HCT116 (cell line): Measurements from ENCODE around the gene WDR37. TPM values are rescaled to one million over a fixed set of nuclear protein-coding genes. Genes with fewer than 3 reads are reported as not detected.

Experiments
- ATAC-seq: fragments of 200-7000 bp; cut with Tn5 transposase; 2 replicates; pipeline ENCODE4 v1.9.1; 2020; ENCODE audit warnings: mild to moderate bottlenecking, moderate library complexity
- BruUV-seq: library from RNA; stranded (reverse); fragments of 400-500 nt; replicated peaks from 2 replicates; lab custom pipeline; 2021; lab: Mats Ljungman, UMichigan
- CTCF ChIA-PET: fragments of 300-600 bp; sonication (Branson Sonifier 250); formaldehyde crosslinking; loops from one replicate; lab custom pipeline; 2021; ENCODE audit warnings: antibody characterized with exemption; lab: Charles Lee
- POLR2A ChIA-PET: fragments of 300-600, 350-600 bp; sonication (Branson Sonifier 250); formaldehyde crosslinking; loops from one replicate; lab custom pipeline; 2021; ENCODE audit warnings: antibody characterized with exemption; lab: Charles Lee
- RAD21 ChIA-PET, 2 experiments: fragments of 300-600 bp; sonication (Branson Sonifier 250); formaldehyde crosslinking; loops; one replicate each; lab custom pipeline; 2023; ENCODE audit warnings: low total read pairs in 2 of 2; ENCODE audit not compliant: uncharacterized antibody in 2 of 2, unreplicated experiment in 2 of 2, low non-redundant PET in 1 of 2; lab: Charles Lee
- DNase-seq: peaks from one replicate; pipeline ENCODE4 v3.0.0-alpha.2; 2010; ENCODE audit warnings: low read depth, low spot score
- H2AFZ ChIP-seq: fragments of 200-600 bp; shearing (Covaris generic), sonication (generic); 2 replicates; pipeline ENCODE4 v1.6.1; 2017; ENCODE audit warnings: low read depth, mixed run types, mixed read lengths, antibody characterized with exemption, low read length; ENCODE audit not compliant: poor library complexity, severe bottlenecking
- H3K27ac ChIP-seq: 2 replicates; pipeline ENCODE4 v1.5.1; 2012; ENCODE audit warnings: low read depth, low read length
- H3K27me3 ChIP-seq: fragments of 200-600 bp; sonication (generic); 2 replicates; pipeline ENCODE4 v1.6.1; 2016; ENCODE audit warnings: mixed run types, low read length, mixed read lengths; ENCODE audit not compliant: insufficient read depth
- H3K36me3 ChIP-seq, 2 experiments: fragments of 200-500 bp in 1 of 2; fragments of 200-600 bp in 1 of 2; sonication (Bioruptor generic) in 1 of 2; sonication (generic) in 1 of 2; 2 replicates each; pipeline versions ENCODE4 v1.5.1 to v1.6.1; 2014 to 2016; ENCODE audit warnings: low read length in 2 of 2, inconsistent platforms in 1 of 2, mixed read lengths in 1 of 2, mixed run types in 1 of 2; ENCODE audit not compliant: insufficient read depth in 2 of 2, control insufficient read depth in 1 of 2
- H3K4me1 ChIP-seq, 2 experiments: fragments of 200-600 bp in 1 of 2; sonication (generic) in 1 of 2; 2 replicates each; pipeline versions ENCODE4 v1.5.1 to v1.6.1; 2012 to 2017; ENCODE audit warnings: low read length in 2 of 2, inconsistent platforms in 1 of 2, mild to moderate bottlenecking in 1 of 2, mixed read lengths in 1 of 2, mixed run types in 1 of 2, moderate library complexity in 1 of 2; ENCODE audit not compliant: insufficient read depth in 2 of 2, control insufficient read depth in 1 of 2
- H3K4me2 ChIP-seq: fragments of 200-600 bp; sonication (generic); 2 replicates; pipeline ENCODE4 v1.6.1; 2017; ENCODE audit warnings: mixed run types, low read length, mixed read lengths
- H3K4me3 ChIP-seq, 2 experiments: fragments of 200-600 bp in 1 of 2; sonication (generic) in 1 of 2; replicated peaks in 1 of 2; 2 replicates each; pipeline ENCODE4 v1.5.1; 2011 to 2016; ENCODE audit warnings: low read length in 2 of 2, control low read depth in 1 of 2, low read depth in 1 of 2, mild to moderate bottlenecking in 1 of 2, mixed read lengths in 1 of 2, mixed run types in 1 of 2
- H3K79me2 ChIP-seq: fragments of 200-600 bp; sonication (generic); 2 replicates; pipeline ENCODE4 v1.6.1; 2017; ENCODE audit warnings: mild to moderate bottlenecking, mixed run types, low read length, moderate library complexity, mixed read lengths; ENCODE audit not compliant: insufficient read depth
- H3K9ac ChIP-seq: fragments of 200-600 bp; sonication (generic); 2 replicates; pipeline ENCODE4 v1.6.1; 2016; ENCODE audit warnings: low read length, mixed read lengths
- H3K9me2 ChIP-seq: fragments of 200-600 bp; sonication (generic), shearing (Covaris generic); 2 replicates; pipeline ENCODE4 v1.6.1; 2017; ENCODE audit warnings: mixed run types, mild to moderate bottlenecking, moderate library complexity; ENCODE audit not compliant: insufficient read depth
- H3K9me3 ChIP-seq, 2 experiments: fragments of 200-500 bp in 1 of 2; fragments of 200-600 bp in 1 of 2; sonication (Bioruptor generic) in 1 of 2; sonication (generic) in 1 of 2; 2 replicates each; pipeline ENCODE4 v1.6.1; 2014 to 2017; ENCODE audit warnings: low read length in 2 of 2, mixed read lengths in 2 of 2, inconsistent platforms in 1 of 2, low read depth in 1 of 2, mild to moderate bottlenecking in 1 of 2, mixed run types in 1 of 2, moderate library complexity in 1 of 2; ENCODE audit not compliant: control insufficient read depth in 1 of 2, insufficient read depth in 1 of 2
- H4K20me1 ChIP-seq: fragments of 200-600 bp; sonication (generic), shearing (Covaris generic); 2 replicates; pipeline ENCODE4 v1.6.1; 2017; ENCODE audit warnings: mixed run types, mild to moderate bottlenecking, moderate library complexity; ENCODE audit not compliant: insufficient read depth
- ATF3 ChIP-seq: IDR thresholded peaks from 2 replicates; pipeline ENCODE4 v1.6.1; 2012
- CBX3 ChIP-seq: IDR thresholded peaks from 2 replicates; pipeline ENCODE4 v1.6.1; 2012; ENCODE audit warnings: low read depth
- CEBPB ChIP-seq: IDR thresholded peaks from 2 replicates; pipeline ENCODE4 v1.6.1; 2012; ENCODE audit warnings: low read depth
- CTCF ChIP-seq, 3 experiments: fragments of 200-600 bp in 1 of 3; sonication (generic) in 1 of 3; IDR thresholded peaks in 2 of 3; conservative IDR thresholded peaks in 1 of 3; 2 replicates each; pipeline ENCODE4 v1.5.1; 2012 to 2017; ENCODE audit warnings: low read depth in 2 of 3, low read length in 2 of 3, antibody characterized with exemption in 1 of 3, borderline replicate concordance in 1 of 3, control low read depth in 1 of 3, mild to moderate bottlenecking in 1 of 3, mixed read lengths in 1 of 3, mixed run types in 1 of 3, moderate library complexity in 1 of 3; ENCODE audit not compliant: insufficient read depth in 1 of 3
- EGR1 ChIP-seq: IDR thresholded peaks from 2 replicates; pipeline ENCODE4 v1.6.1; 2012; ENCODE audit warnings: low read depth
- EZH2 ChIP-seq: fragments of 200-600 bp; sonication (generic); IDR thresholded peaks from 2 replicates; pipeline ENCODE4 v1.6.1; 2017; ENCODE audit warnings: antibody characterized with exemption, mixed run types
- FOSL1 ChIP-seq: IDR thresholded peaks from 2 replicates; pipeline ENCODE4 v1.6.1; 2012; ENCODE audit warnings: low read depth
- POLR2A ChIP-seq: IDR thresholded peaks from 2 replicates; pipeline ENCODE4 v1.7.0; 2011; ENCODE audit warnings: borderline replicate concordance; ENCODE audit not compliant: insufficient read depth, insufficient read length; ENCODE audit errors: extremely low read depth
- POLR2AphosphoS5 ChIP-seq: IDR thresholded peaks from 2 replicates; pipeline ENCODE4 v1.6.1; 2011; ENCODE audit warnings: mild to moderate bottlenecking, low read depth, low read length, moderate library complexity
- TCF7L2 ChIP-seq: IDR thresholded peaks from 2 replicates; pipeline ENCODE4 v1.7.0; 2011; ENCODE audit warnings: borderline replicate concordance, inconsistent platforms; ENCODE audit not compliant: insufficient read depth, insufficient read length; ENCODE audit errors: extremely low read depth
- ZBTB33 ChIP-seq: IDR thresholded peaks from 2 replicates; pipeline ENCODE4 v1.6.1; 2011; ENCODE audit warnings: mild to moderate bottlenecking, low read length, moderate library complexity; ENCODE audit not compliant: insufficient replicate concordance; ENCODE audit errors: extremely low read depth
- ZNF274 ChIP-seq: fragments of 200-500 bp; sonication (Bioruptor generic); IDR thresholded peaks from 2 replicates; pipeline ENCODE4 v1.6.1; 2014; ENCODE audit warnings: mild to moderate bottlenecking, low read depth, low read length, inconsistent platforms
- intact Hi-C: fragments of 100-400 bp; cut with micrococcal nuclease; formaldehyde crosslinking; loops from 2 replicates; pipeline ENCODE4 v1.10.0; 2022
- total RNA-seq: library from RNA; stranded (reverse); gene quantifications from one replicate; pipeline ENCODE4 v1.2.1, GENCODE V29; 2021; ENCODE audit not compliant: unreplicated experiment

Gene WDR37
- total RNA-seq, 1 experiment from 2014 or later: 9.1 TPM

GRCh38 chr10:1102416-1102815, 46.2 kb downstream of the WDR37 start:
- RAD21 ChIA-PET: no interaction called here
- TF ChIP-seq TCF7L2 (no peak), EGR1 (no peak), CBX3 (no peak), ATF3 (no peak), CEBPB (no peak), POLR2A (no peak), CTCF (IDR thresholded peaks at IDR 0.05 in 2 of 3, conservative IDR thresholded peaks at IDR 0.05 in 1 of 3; ENCODE audit: borderline replicate concordance in 1 of 3, insufficient read depth in 1 of 3, low read depth in 2 of 3, low read length in 2 of 3) (no peak), POLR2AphosphoS5 (no peak), ZNF274 (no peak), FOSL1 (no peak), EZH2 (no peak), ZBTB33 (no peak)
- H3K4me2 ChIP-seq: no peak overlapping the region
- BruUV-seq: no TSS peak
- H3K27me3 ChIP-seq: no peaks in the 10 kb centered on the region
- H3K79me2 ChIP-seq: no peaks in the 10 kb centered on the region; the same call in 1 of the 2 replicates
- no peak overlapping the region for H3K9ac ChIP-seq
- H3K36me3 ChIP-seq: peaks cover 4 to 9% of the 10 kb centered on the region in 2 experiments; a peak in 3 of 4 replicates
- H3K4me1 ChIP-seq: no peaks in the 10 kb centered on the region
- POLR2A ChIA-PET: no interaction called here
- ATAC-seq (no peak), DNase-seq (no peak)
- CTCF ChIA-PET: no interaction called here
- H3K9me3 ChIP-seq: no peaks in the 10 kb centered on the region
- no peaks in the 10 kb centered on the region for H3K9me2 ChIP-seq
- no peaks in the 10 kb centered on the region for H4K20me1 ChIP-seq
- H2AFZ ChIP-seq: no peak overlapping the region
- intact Hi-C loops: no loop called here
- H3K4me3 ChIP-seq: no peak overlapping the region
- H3K27ac ChIP-seq: no peak overlapping the region
